SK-N-MC (cell line): Measurements from ENCODE around the gene CERKL.

Source experiments
- EZH2 ChIP-seq: fragments of 200-600 bp; sonication (generic); IDR thresholded peaks from one replicate; pipeline ENCODE4 v1.6.1; 2017; ENCODE audit warnings: antibody characterized with exemption
- POLR2AphosphoS5 ChIP-seq: IDR thresholded peaks from 2 replicates; pipeline ENCODE4 v1.6.1; 2012; ENCODE audit warnings: mild to moderate bottlenecking, low read depth, low read length, borderline replicate concordance

- TF ChIP-seq EZH2 (no peak), POLR2AphosphoS5 (no peak)
Observed at GRCh38 chr2:181588546-181588945, 68.4 kb downstream of the CERKL start.
